RPMI8226 (cell line): ENCODE measurements around the gene EPDR1.
"Not testable (repeated sequence)": the region's sequence is repeated elsewhere in the genome, so short reads cannot be mapped to it uniquely, and the experiment has no call there.

ENCODE experiments used
- DNase-seq: peaks from one replicate; pipeline ENCODE4 v3.0.0-alpha.2; 2015

Gene EPDR1

GRCh38 chr7:37930226-37930948 is 9.9 kb downstream of the EPDR1 start:
- DNase-seq = no peak

DNA sequence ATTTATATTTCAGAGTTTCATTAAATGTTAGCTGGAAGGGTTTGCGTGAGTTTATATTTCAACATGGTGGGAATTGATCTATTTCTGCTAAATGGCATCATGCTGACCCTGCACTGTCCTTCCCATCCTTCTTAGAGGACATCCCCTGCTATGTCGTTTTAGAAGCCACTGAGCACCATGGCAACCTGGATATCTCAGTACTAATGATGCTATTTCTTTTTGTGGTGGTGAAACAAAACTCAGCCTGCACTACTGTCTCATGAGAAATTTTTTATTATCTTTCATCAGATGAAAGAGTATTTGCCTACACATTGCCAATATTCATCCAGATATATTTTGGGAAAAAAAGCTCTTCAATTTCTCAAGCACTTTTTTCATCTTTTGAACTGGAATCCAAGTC is 12.1 kb downstream of the EPDR1 start:
- DNase-seq = no peak

- no peak for DNase-seq
Observed at GRCh38 chr7:37933018-37933566, 12.7 kb downstream of the EPDR1 start.

DNA sequence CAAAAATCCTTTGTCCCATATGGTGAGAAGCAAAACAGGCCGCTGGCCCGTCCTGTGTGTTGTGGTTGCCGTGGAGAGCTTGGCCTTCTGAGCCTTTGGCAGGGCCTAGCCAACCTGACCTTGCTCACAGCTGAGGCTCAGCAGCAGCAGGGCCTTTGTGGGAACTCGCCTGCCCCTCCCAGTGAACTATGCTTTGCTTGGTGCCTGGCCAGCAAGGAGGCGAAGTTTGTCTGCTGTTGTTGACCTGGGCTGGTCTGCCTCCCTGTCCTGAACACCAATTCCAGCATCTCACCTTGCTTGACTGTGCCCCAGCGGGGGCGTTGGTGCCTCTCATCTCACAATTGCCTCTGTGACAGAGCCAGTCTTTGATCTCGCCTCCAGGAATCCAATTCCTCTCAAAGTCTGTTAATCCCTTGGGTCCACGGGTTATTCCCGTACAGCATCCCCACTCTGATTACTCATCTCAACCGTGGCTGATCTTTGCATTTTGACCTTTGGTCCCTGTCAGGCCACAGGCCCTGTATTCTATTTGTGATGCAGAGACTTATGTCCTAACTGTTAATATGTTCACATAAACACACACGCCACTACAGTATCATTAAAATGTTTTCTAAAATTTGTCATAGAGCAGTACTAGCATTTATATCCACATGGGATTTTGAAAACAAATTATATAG is 22.6 kb downstream of the EPDR1 start:
- no peak for DNase-seq

- no peak for DNase-seq
Observed at GRCh38 chr7:37943905-37944736, 23.7 kb downstream of the EPDR1 start.

GRCh38 chr7:37944737-37945054 is 24.3 kb downstream of the EPDR1 start:
- DNase-seq = no peak

DNA sequence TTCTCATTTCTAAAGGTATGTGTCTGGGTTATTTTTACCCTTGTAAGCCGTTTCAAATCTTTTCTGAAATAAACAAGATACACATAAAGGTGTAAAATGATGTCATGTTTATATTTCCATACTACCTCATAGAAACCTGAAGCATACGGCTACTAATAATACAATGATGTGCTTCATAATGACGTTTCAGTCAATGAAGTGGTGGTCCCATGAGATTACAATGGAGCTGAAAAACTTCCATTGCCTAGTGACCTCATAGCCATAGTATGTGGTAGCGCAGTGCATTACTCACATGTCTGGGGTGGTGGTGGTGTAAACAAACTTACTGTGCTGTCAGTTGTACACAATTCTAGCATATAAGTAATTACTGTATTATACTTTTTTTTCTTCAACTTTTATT is 24.9 kb downstream of the EPDR1 start:
- no peak for DNase-seq

GRCh38 chr7:37947138-37947940 is 26.9 kb downstream of the EPDR1 start:
- no peak for DNase-seq

DNA sequence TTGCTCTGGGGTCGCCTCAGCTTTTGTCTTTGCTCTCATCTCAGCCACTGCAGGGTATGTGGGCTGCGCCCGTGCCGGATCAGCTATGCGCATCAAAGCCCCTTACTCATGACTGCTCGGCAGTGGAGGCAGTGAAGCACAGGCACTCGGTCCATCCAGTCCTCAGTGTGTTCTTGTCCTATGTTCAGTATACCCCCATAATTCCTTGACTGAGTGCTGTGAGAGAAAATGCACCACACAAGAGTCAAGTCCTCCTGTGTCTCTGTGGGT is 27.4 kb downstream of the EPDR1 start:
- DNase-seq = no peak

DNA sequence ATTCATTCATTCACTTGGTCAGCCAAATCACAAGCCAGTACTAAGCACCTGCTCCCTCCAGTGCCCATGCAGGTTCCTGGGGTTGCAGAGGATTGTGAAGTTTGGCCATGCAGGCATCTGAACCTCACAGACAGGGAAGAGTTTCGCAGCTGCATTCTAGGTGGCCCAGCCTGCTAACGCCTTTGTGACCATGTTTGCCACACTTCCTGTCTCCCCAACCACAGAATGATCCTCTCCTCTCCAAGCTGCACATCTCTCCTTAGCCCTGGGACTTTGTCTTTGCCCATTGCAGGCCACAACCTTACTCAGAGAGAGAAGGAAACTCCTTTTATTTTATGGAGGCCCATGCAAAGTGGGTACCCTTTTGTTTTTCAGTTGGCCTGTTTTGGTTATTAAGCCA is 31.8 kb downstream of the EPDR1 start:
- no peak for DNase-seq

- not testable (repeated sequence) for DNase-seq
Observed at GRCh38 chr7:37954217-37954616, 33.8 kb downstream of the EPDR1 start.

DNA sequence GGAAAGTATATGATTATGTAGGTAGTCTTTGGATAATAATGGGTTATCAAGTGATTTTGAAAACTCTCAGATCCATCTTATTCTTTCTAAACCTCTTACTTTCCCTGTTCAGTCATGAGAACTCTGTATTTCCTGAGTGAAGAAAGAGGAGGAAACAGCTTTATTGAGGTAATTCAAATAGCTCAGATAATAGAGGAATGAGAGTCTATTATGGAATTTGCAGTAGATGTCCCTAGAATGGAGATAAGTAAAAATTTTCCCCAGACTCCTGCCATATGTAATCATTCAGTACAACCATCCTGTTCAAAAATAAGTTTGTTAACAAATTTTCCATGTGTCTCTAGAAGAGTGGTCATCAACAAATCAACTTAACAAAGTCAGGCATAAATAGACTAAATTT is 36.4 kb downstream of the EPDR1 start:
- DNase-seq = no peak

GRCh38 chr7:37957221-37957970 is 37.0 kb downstream of the EPDR1 start:
- no peak for DNase-seq

DNA sequence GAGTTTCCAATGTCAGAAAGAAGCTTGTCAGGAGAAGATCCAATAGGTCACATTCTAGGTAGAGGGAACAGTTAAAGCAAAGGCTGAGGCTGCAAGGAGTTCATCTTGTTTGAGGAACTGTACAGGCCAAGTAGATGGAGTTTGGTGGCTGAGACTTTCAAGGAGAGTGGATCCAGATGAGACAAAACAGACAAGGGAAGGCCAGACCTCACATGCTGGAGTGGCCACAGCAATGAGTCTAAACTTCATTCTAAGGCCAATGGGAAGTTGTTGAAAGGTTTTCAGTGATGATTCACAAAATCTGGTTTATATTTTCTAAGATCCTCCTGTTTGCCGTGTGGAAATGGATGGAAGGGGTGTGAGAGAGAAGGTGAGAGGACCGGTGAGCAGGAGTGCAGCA is 40.0 kb downstream of the EPDR1 start:
- DNase-seq = no peak

DNA sequence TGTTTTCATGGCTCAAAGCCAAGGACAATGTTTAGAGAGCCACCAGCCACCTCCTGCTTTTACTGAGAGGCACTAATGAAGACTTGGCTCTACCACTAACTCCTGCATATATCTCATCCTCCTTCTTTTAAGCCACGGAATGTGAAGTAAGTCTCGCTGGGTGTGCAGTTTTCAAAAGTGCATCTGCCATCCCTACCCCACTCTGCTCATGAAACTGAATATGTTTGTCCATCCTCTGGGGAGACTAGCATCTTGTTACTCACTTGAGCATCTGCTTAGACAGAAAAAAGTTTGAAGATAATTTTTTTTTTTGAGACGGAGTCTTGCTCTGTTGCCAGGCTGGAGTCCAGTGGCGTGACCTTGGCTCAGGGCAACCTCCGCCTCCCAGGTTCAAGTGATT is 40.8 kb downstream of the EPDR1 start:
- DNase-seq = no peak

DNA sequence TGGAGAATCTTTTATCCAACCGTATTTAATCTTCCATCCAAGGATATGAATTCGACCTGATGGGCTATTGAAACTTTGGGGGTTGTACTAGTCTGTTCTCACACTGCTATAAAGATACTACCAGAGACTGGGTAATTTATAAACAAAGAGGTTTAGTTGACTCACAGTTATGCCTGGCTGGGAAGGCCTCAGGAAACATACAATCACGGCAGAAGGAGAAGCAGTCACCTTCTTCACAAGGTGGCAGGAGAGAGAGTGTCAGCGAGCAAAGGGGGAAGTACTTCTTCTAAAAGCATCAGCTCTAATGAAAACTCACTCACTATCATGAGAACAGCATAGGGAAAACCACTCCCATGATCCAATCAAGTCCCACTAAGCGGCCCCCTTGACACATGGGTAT is 43.8 kb downstream of the EPDR1 start:
- no peak for DNase-seq

DNA sequence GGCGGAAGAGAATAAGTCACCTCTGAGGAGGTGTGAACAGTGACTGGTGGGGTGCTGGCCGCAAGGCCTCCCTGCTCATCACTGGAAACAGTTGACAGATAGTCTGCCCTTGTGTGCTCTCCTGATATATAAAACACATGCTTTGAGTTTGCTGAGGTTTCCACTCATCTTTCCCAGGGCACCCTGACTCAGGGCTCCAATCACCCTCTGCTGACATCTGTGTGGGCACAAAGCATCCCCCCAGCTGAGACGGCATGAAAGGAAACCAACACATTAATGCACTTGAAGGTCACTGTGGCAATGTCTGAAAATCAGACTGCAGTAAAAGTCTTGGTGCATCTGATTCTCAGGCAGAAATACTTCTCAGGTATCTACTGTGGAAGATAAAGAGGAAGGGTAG is 49.8 kb downstream of the EPDR1 start:
- DNase-seq = no peak

DNA sequence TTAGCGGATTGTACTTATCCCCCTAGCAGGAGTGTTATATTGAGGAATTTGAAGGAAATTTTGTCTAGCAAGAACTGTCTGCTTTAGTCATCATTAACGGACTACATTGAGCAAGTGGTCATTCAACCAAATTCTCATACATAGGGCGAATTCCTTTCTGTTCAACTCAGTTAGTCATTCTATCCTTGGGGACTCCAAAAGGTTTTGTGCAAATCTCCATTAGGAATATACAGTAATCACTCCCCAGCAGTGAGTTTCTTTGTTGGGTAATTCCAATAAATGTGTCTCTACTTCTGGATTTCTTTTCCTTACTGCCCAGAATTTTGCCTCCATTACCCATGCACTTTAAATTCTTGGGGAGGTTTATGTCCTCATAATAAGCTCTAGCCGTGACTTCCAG is 51.1 kb downstream of the EPDR1 start:
- no peak for DNase-seq

- no peak for DNase-seq
Observed at GRCh38 chr7:37973915-37974314, 53.5 kb downstream of the EPDR1 start.

DNA sequence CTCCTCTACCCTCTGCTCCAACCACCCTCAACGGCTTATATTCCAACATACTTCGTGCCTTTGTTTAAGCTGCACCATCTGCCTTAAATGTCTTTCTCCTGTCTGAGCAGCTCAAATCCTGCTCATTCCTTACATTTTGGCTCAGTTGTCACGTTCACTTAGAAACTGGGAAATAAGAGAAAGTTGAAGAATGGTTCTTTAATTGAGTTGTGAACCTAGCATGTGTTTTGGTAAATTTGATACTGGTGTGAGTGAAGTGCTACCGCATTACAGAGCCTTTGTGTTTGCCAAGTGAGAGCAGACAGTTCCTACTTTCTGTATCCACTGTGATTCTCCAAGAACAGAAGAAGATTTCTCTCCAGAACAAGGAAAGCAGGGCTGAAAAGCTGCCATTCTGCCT is 54.3 kb downstream of the EPDR1 start:
- DNase-seq = no peak

- no peak for DNase-seq
Observed at GRCh38 chr7:37977243-37977642, 56.8 kb downstream of the EPDR1 start.

- no peak for DNase-seq
Observed at GRCh38 chr7:37981664-37982063, 61.2 kb downstream of the EPDR1 start.
